ENCODE measurements around the gene THY1. TPM values are rescaled to one million over a fixed set of nuclear protein-coding genes. Genes with fewer than 3 reads are reported as not detected.

Gene THY1
- total and polyA plus RNA-seq, 2 of the 8 experiments (the other 6 are each of a cell fraction or from before 2014, with no cell fraction given), result 286 to 2,479 TPM

- Histone ChIP-seq H4K20me1 (replicated peaks in 1 of 2; ENCODE audit: control insufficient read depth in 1 of 2, insufficient read depth in 2 of 2, low read length in 2 of 2) (peaks cover 0 to 5% of the 10 kb centered on the region in 2 experiments), H3K9ac (replicated peaks in 1 of 4; ENCODE audit: extremely low read depth in 1 of 4, low read depth in 3 of 4, low read length in 3 of 4) (no peak overlapping the region), H3K4me1 (replicated peaks in 1 of 4; ENCODE audit: control insufficient read depth in 3 of 4, insufficient read depth in 4 of 4, low read length in 3 of 4) (peaks cover 6 to 46% (median 31%) of the 10 kb centered on the region in 4 experiments), H4K8ac (ENCODE audit: extremely low read depth, insufficient read depth, low read length) (peak overlapping the region; percentile 64), H3K36me3 (ENCODE audit: control insufficient read depth in 2 of 4, insufficient read depth in 4 of 4, low read length in 3 of 4) (no peaks in the 10 kb centered on the region), H2BK15ac (ENCODE audit: low read length) (peak overlapping the region; percentile 23; the same call in 1 of the 2 replicates), H3K14ac (ENCODE audit: insufficient read length) (no peak overlapping the region), H3K27ac (ENCODE audit: low read depth, low read length) (no peak overlapping the region), H2AK5ac (ENCODE audit: low read depth, low read length) (no peak overlapping the region), H3K4me3 (ENCODE audit: extremely low read depth in 1 of 4, insufficient read depth in 2 of 4, low read depth in 3 of 4, low read length in 4 of 4) (no peak overlapping the region), H2BK12ac (ENCODE audit: low read depth, low read length) (no peak overlapping the region), H3K27me3 (replicated peaks in 1 of 4; ENCODE audit: control insufficient read depth in 3 of 4, extremely low read depth in 1 of 4, insufficient read depth in 3 of 4, low read length in 3 of 4) (peaks cover 0 to 3% (median under 1%) of the 10 kb centered on the region in 4 experiments; a peak in 3 of 7 replicates), H4K91ac (replicated peaks; ENCODE audit: insufficient read length, low read length) (no peak overlapping the region), H3K9me3 (ENCODE audit: insufficient read depth in 2 of 2, low read depth in 1 of 2, low read length in 1 of 2) (no peaks in the 10 kb centered on the region), H3K23me2 (ENCODE audit: low read depth, low read length) (no peaks in the 10 kb centered on the region), H2BK20ac (ENCODE audit: low read length) (no peak overlapping the region), H2AFZ (ENCODE audit: low read length) (no peak overlapping the region), H3K79me1 (ENCODE audit: low read depth, low read length) (no peaks in the 10 kb centered on the region), H3K79me2 (ENCODE audit: control insufficient read depth in 1 of 2, insufficient read depth in 2 of 2, low read length in 2 of 2) (no peaks in the 10 kb centered on the region), H3K23ac (ENCODE audit: insufficient read length) (no peak overlapping the region), H2BK5ac (ENCODE audit: low read depth, low read length) (no peak overlapping the region; the same call in 1 of the 2 replicates), H3K4me2 (ENCODE audit: insufficient read depth in 1 of 2, low read depth in 2 of 2, low read length in 2 of 2) (no peak overlapping the region), H2BK120ac (replicated peaks; ENCODE audit: low read depth, low read length) (no peak overlapping the region), H3K4ac (replicated peaks; ENCODE audit: insufficient read length, low read depth, low read length) (no peak overlapping the region), H3K56ac (replicated peaks; ENCODE audit: insufficient read length, low read depth, low read length) (no peak overlapping the region), H4K5ac (ENCODE audit: insufficient read length, low read depth, low read length) (no peak overlapping the region), H3K18ac (ENCODE audit: extremely low read depth, low read length) (no peak overlapping the region)
- WGBS, 2 experiments (ENCODE audit: extremely low coverage in 1 of 2, insufficient coverage in 1 of 2, insufficient read length in 1 of 2, insufficient replicate concordance in 2 of 2, low coverage in 1 of 2, low lambda C conversion rate in 2 of 2, missing lambda C conversion rate in 1 of 2), result 83% methylated on average over 22 of the region's 23 CpGs; no CpG with 5 or more reads in 1 of the 2 experiments
- no peak for FAIRE-seq
- ChIA-PET POLR2A (ENCODE audit: partially characterized antibody) (interaction anchor here (0.7 to 6.6 kb wide), 6 partner anchors 9 to 45 kb away, joined by 3 to 32 read pairs (median 5); no protein-coding TSS in a partner anchor), CTCF (ENCODE audit: partially characterized antibody) (interaction anchor here (0.6 to 26.3 kb wide), 30 partner anchors 11 to 682 kb away, joined by 3 to 474 read pairs (median 4); partner anchors contain the start of genes C1QTNF5, C2CD2L, MFRP and USP2)
- no peak for DNase-seq (ENCODE audit: low read depth in 1 of 2, low spot score in 2 of 2)
Observed at GRCh38 chr11:119373059-119373920, 49.7 kb downstream of the THY1 start.
